PFSK-1 (cell line): ENCODE measurements around the gene ZGRF1.

Source experiments
- FOXP2 ChIP-seq: optimal IDR thresholded peaks from 2 replicates; pipeline ENCODE3; 2011; ENCODE audit warnings: borderline replicate concordance, control low read depth, inconsistent platforms; ENCODE audit not compliant: insufficient read depth; ENCODE audit errors: extremely low read length, extremely low read depth
- POLR2AphosphoS5 ChIP-seq: IDR thresholded peaks from 2 replicates; pipeline ENCODE4 v1.6.1; 2012; ENCODE audit warnings: low read depth, mild to moderate bottlenecking, control low read depth, low read length, moderate library complexity
- REST ChIP-seq, 2 experiments: IDR thresholded peaks; 2 replicates each; pipeline versions ENCODE4 v1.6.1 to v1.8.0; 2011 to 2012; ENCODE audit warnings: low read depth in 2 of 2, low read length in 2 of 2, control low read depth in 1 of 2, inconsistent platforms in 1 of 2, mild to moderate bottlenecking in 1 of 2, moderate library complexity in 1 of 2; ENCODE audit not compliant: insufficient read depth in 1 of 2
- SIN3A ChIP-seq: IDR thresholded peaks from 2 replicates; pipeline ENCODE4 v1.6.1; 2012; ENCODE audit warnings: mild to moderate bottlenecking, low read length, moderate library complexity, borderline replicate concordance; ENCODE audit not compliant: insufficient read depth
- TAF1 ChIP-seq: IDR thresholded peaks from 2 replicates; pipeline ENCODE4 v1.6.1; 2012; ENCODE audit warnings: low read length, control low read depth, borderline replicate concordance; ENCODE audit not compliant: insufficient read depth

The ZGRF1 gene

GRCh38 chr4:112552668-112553067, 84.0 kb downstream of the ZGRF1 start:
- TF ChIP-seq POLR2AphosphoS5 (no peak), TAF1 (no peak), SIN3A (no peak), REST (IDR thresholded peaks at IDR 0.05; ENCODE audit: insufficient read depth in 1 of 2, low read depth in 2 of 2, low read length in 2 of 2) (no peak), FOXP2 (no peak)

GRCh38 chr4:112550728-112551127, 86.0 kb downstream of the ZGRF1 start:
- TF ChIP-seq SIN3A (no peak), POLR2AphosphoS5 (no peak), TAF1 (no peak), FOXP2 (no peak), REST (IDR thresholded peaks at IDR 0.05; ENCODE audit: insufficient read depth in 1 of 2, low read depth in 2 of 2, low read length in 2 of 2) (no peak)

DNA sequence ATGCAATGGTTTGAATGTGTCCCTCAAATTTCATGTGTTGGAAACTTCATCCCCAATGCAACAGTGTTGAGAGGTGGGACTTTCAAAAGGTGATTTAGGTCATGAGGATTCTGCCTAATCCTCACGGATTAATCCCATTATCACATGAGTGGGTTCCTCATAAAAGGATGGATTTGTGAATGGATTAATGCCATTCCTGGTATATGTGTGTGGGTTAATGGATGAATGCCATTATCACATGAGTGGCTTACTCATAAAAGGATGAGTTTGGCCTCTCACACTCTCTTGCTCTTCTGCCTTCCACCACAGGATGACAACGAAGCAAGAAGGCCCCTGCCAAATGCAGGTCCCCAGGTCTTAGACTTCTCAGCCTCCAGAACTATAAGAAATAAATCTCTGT, 90.2 kb downstream of the ZGRF1 start:
- TF ChIP-seq TAF1 (no peak), POLR2AphosphoS5 (no peak), SIN3A (no peak), REST (IDR thresholded peaks at IDR 0.05; ENCODE audit: insufficient read depth in 1 of 2, low read depth in 2 of 2, low read length in 2 of 2) (no peak), FOXP2 (no peak)

DNA sequence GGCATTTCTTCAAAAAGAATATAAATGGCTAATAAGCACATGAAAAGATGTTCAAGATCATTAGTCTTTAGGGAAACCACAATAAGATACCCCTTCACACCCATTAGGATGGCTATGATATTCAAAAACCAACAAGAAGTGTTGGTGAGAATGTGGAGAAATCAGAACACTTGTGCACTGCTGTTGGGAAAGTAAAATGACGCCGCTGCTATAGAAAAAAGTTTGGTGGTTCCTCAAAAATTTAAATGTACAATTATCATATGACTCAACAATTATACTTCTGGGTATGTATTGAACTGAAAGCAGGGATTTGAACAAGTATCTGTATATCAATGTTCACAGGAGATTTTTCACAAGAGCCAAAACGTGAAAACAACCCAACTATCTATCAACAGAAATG, 91.4 kb downstream of the ZGRF1 start:
- TF ChIP-seq TAF1 = no peak
- no peak for TF ChIP-seq SIN3A
- TF ChIP-seq FOXP2 = no peak
- no peak for TF ChIP-seq REST (IDR thresholded peaks at IDR 0.05; ENCODE audit: insufficient read depth in 1 of 2, low read depth in 2 of 2, low read length in 2 of 2)
- no peak for TF ChIP-seq POLR2AphosphoS5

DNA sequence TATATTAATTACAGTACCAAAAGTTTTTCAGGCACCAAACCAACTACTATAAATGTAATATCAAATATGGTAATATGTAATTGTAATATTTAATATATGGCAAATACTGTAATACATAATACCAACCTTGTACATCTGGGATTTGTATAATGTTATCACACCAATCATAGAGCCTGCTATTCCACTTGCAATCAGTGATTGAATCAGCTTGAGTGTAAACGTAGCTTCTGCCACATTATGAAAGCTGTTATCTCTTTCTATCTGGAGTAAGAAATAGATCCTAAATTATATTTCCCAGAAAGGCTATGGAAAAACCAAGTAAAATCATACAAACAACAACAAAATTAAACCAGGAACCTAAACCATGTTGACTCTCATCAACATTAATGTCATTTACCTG, 96.0 kb downstream of the ZGRF1 start:
- no peak for TF ChIP-seq SIN3A
- no peak for TF ChIP-seq POLR2AphosphoS5
- no peak for TF ChIP-seq FOXP2
- no peak for TF ChIP-seq REST (IDR thresholded peaks at IDR 0.05; ENCODE audit: insufficient read depth in 1 of 2, low read depth in 2 of 2, low read length in 2 of 2)
- no peak for TF ChIP-seq TAF1
